Endometrial microvascular endothelial cells (primary cell): ENCODE results near the gene LINC01488. TPM values are rescaled to one million over a fixed set of nuclear protein-coding genes. Genes with fewer than 3 reads are reported as not detected.

Experiments
- in situ Hi-C: cut with HindIII; loops from 2 replicates; pipeline ENCODE4 v1.10.0; 2017; ENCODE audit warnings: low sequenced_read_pairs, low pct_unique_long_range_greater_than_20kb; ENCODE audit errors: inconsistent ontology term
- total RNA-seq: library from RNA; depleted of rRNA; stranded (reverse); fragments of >200 nt; gene quantifications from one replicate; pipeline ENCODE4 v1.2.3, GENCODE V29; 2015; ENCODE audit errors: inconsistent ontology term

Gene LINC01488
- not detected for total RNA-seq

- in situ Hi-C loops, result no loop called here
Observed at GRCh38 chr11:69481393-69481844, at the start of gene LINC01488. LINC01488 (plus strand) TSS chr11:69481663.

- in situ Hi-C loops, result no loop called here
Observed at GRCh38 chr11:69431893-69432738, 49.3 kb upstream of the LINC01488 start.

- in situ Hi-C loops, result no loop called here
Observed at GRCh38 chr11:69433741-69434140, 47.7 kb upstream of the LINC01488 start.

GRCh38 chr11:69434471-69434931 lies 47.0 kb upstream of the LINC01488 start:
- in situ Hi-C loops, result no loop called here

GRCh38 chr11:69435161-69435986 lies 46.1 kb upstream of the LINC01488 start:
- in situ Hi-C loops, result no loop called here

GRCh38 chr11:69436041-69436982 lies 45.2 kb upstream of the LINC01488 start:
- in situ Hi-C loops, result no loop called here

- in situ Hi-C loops, result no loop called here
Observed at GRCh38 chr11:69437001-69437875, 44.2 kb upstream of the LINC01488 start.

GRCh38 chr11:69437876-69438205 lies 43.6 kb upstream of the LINC01488 start:
- in situ Hi-C loops, result no loop called here

- in situ Hi-C loops, result no loop called here
Observed at GRCh38 chr11:69438286-69438920, 43.1 kb upstream of the LINC01488 start.

GRCh38 chr11:69439127-69439526 lies 42.3 kb upstream of the LINC01488 start:
- in situ Hi-C loops, result no loop called here

- in situ Hi-C loops, result no loop called here
Observed at GRCh38 chr11:69439651-69440464, 41.6 kb upstream of the LINC01488 start.

- in situ Hi-C loops, result no loop called here
Observed at GRCh38 chr11:69440876-69441275, 40.6 kb upstream of the LINC01488 start.

- in situ Hi-C loops, result no loop called here
Observed at GRCh38 chr11:69442012-69442806, 39.3 kb upstream of the LINC01488 start.

GRCh38 chr11:69442807-69443137 lies 38.7 kb upstream of the LINC01488 start:
- in situ Hi-C loops, result no loop called here

- in situ Hi-C loops, result no loop called here
Observed at GRCh38 chr11:69443138-69443967, 38.1 kb upstream of the LINC01488 start.
